ENCODE results near the gene RPH3AL.

DNA sequence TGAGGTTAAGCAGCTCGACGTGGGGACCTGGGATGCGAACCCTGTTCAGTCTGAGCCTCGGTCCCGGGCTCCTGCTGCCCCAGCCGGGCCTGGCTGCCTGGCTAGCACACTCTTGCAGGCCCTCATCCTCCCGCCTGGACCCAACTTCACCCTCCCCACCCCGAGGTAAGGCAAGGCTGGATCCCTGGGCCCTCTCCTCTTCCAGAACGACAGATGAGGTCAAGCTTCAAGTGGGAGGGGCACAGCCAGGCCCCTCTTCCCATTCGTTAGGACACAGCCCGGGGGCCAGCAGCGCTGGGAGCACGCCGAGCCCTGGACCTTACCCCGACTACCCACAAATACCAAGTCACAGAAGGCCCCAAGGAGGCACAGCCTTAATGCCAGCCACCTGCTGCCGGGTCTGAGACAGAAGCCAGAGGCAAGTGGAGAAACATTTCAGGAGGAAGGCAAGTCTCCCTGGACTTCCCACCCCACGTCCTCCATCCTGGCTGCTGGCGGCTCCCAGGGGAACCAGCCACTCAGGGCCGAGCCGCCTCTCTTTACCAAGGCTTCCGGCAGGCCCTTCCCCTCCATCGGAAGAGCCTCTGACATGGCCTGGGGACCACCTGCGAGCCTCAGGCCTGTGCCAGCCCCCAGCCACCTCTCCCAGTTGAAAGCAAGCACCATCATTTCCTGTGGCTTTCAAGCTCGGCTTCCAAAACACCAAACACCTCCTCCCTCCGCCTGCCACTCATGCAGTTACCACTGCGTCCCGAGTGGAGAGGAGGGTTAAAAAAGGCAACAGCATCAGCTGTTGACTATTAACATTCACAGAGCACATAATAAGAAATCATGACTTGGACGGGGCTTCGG is 59.9 kb downstream of the RPH3AL start:
- no peak for TF ChIP-seq POLR2A (IDR thresholded peaks at IDR 0.05)
- TF ChIP-seq, protein P1, sequence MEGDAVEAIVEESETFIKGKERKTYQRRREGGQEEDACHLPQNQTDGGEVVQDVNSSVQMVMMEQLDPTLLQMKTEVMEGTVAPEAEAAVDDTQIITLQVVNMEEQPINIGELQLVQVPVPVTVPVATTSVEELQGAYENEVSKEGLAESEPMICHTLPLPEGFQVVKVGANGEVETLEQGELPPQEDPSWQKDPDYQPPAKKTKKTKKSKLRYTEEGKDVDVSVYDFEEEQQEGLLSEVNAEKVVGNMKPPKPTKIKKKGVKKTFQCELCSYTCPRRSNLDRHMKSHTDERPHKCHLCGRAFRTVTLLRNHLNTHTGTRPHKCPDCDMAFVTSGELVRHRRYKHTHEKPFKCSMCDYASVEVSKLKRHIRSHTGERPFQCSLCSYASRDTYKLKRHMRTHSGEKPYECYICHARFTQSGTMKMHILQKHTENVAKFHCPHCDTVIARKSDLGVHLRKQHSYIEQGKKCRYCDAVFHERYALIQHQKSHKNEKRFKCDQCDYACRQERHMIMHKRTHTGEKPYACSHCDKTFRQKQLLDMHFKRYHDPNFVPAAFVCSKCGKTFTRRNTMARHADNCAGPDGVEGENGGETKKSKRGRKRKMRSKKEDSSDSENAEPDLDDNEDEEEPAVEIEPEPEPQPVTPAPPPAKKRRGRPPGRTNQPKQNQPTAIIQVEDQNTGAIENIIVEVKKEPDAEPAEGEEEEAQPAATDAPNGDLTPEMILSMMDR (IDR thresholded peaks at IDR 0.05) = no peak
- no peak for TF ChIP-seq EP300 (IDR thresholded peaks at IDR 0.05; ENCODE audit: low read depth)
- no peak for TF ChIP-seq POLR2AphosphoS5 (IDR thresholded peaks at IDR 0.05)

Measured in transverse colon (tissue), 4 donors.